NCI-H2107 treated with DMSO at 0.1 percent for 48 hours (cell line): ENCODE measurements around the gene ZNF175.
"Not testable (repeated sequence)": the region's sequence is repeated elsewhere in the genome, so short reads cannot be mapped to it uniquely, and the experiment has no call there.

Source experiments
- DNase-seq: peaks from one replicate; lab custom pipeline; 2025; ENCODE audit not compliant: unreplicated experiment; lab: John Stamatoyannopoulos, UW

Gene ZNF175

GRCh38 chr19:51626675-51627074 lies 55.6 kb downstream of the ZNF175 start:
- DNase-seq = no peak

- DNase-seq = no peak
Observed at GRCh38 chr19:51627491-51628138, 56.5 kb downstream of the ZNF175 start.

- no peak for DNase-seq
Observed at GRCh38 chr19:51628153-51628939, 57.3 kb downstream of the ZNF175 start.

GRCh38 chr19:51630315-51630714 lies 59.2 kb downstream of the ZNF175 start, which contains the start of gene SIGLEC5:
Gene SIGLEC5, minus strand, starts transcription at chr19:51630401. Its CDS starts 66 bp downstream, at chr19:51630335.
- not testable (repeated sequence) for DNase-seq

- DNase-seq = no peak
Observed at GRCh38 chr19:51632126-51632525, 61.0 kb downstream of the ZNF175 start.

- DNase-seq = no peak
Observed at GRCh38 chr19:51637362-51637978, 66.4 kb downstream of the ZNF175 start.

- no peak for DNase-seq
Observed at GRCh38 chr19:51639916-51640315, 68.8 kb downstream of the ZNF175 start.

GRCh38 chr19:51640386-51640785 lies 69.3 kb downstream of the ZNF175 start:
- no peak for DNase-seq

- no peak for DNase-seq
Observed at GRCh38 chr19:51641648-51642047, 70.6 kb downstream of the ZNF175 start.
